Tibial artery (tissue), 4 donors: Measurements from ENCODE around the gene KCND2.

Experiments
- DNase-seq, 2 donors: peaks; one replicate each; pipeline ENCODE4 v3.0.0-alpha.2; 2019
- H3K27ac ChIP-seq, 2 donors: fragments of 200-600 bp; sonication (generic) in 1 of 2; 1 replicate in 1 of 2; 2 replicates in 1 of 2; pipeline ENCODE4 v1.5.1; 2018 to 2019; ENCODE audit warnings: mild to moderate bottlenecking in 1 of 2
- H3K27me3 ChIP-seq, 2 donors: fragments of 200-600 bp; sonication (generic) in 1 of 2; one replicate each; pipeline versions ENCODE4 v1.5.1 to v1.6.0; 2016 to 2019
- H3K36me3 ChIP-seq, 3 donors: fragments of 200-600 bp; sonication (generic) in 2 of 3; one replicate each; pipeline ENCODE4 v1.5.1; 2016 to 2019; ENCODE audit warnings: mild to moderate bottlenecking in 2 of 3
- H3K4me1 ChIP-seq, 4 donors: fragments of 200-600 bp; sonication (generic) in 2 of 4; 1 replicate in 3 of 4; 2 replicates in 1 of 4; pipeline ENCODE4 v1.5.1; 2016 to 2019
- H3K4me3 ChIP-seq, 2 donors: fragments of 200-600 bp; sonication (generic) in 1 of 2; 1 replicate in 1 of 2; 2 replicates in 1 of 2; pipeline ENCODE4 v1.5.1; 2018 to 2019; ENCODE audit warnings: mild to moderate bottlenecking in 2 of 2
- H3K9me3 ChIP-seq, 3 donors: fragments of 200-600 bp; sonication (generic) in 1 of 3; one replicate each; pipeline ENCODE4 v1.5.1; 2016 to 2019
- CTCF ChIP-seq, 2 experiments: fragments of 200-600 bp in 1 of 2; fragments of 450-650 bp in 1 of 2; IDR thresholded peaks; one replicate each; pipeline ENCODE4 v1.5.1; 2017 to 2019; ENCODE audit warnings: antibody characterized with exemption in 2 of 2, mild to moderate bottlenecking in 1 of 2, moderate library complexity in 1 of 2
- intact Hi-C: fragments of 100-400 bp; cut with DNase I; formaldehyde crosslinking; loops from one replicate; pipeline ENCODE4 v1.15.0; 2023; ENCODE audit warnings: low total_unique reads

KCND2 gene

GRCh38 chr7:120645966-120646365, 373.0 kb downstream of the KCND2 start:
- Histone ChIP-seq H3K4me1 (no peaks in the 10 kb centered on the region), H3K27ac (no peak overlapping the region), H3K27me3 (no peaks in the 10 kb centered on the region), H3K9me3 (no peaks in the 10 kb centered on the region), H3K36me3 (no peaks in the 10 kb centered on the region), H3K4me3 (no peak overlapping the region)
- no peak for DNase-seq
- no peak for TF ChIP-seq CTCF (IDR thresholded peaks at IDR 0.05)
- intact Hi-C loops: no loop called here

- Histone ChIP-seq H3K4me1 (no peaks in the 10 kb centered on the region), H3K27ac (no peak overlapping the region), H3K4me3 (no peak overlapping the region), H3K27me3 (no peaks in the 10 kb centered on the region), H3K9me3 (no peaks in the 10 kb centered on the region), H3K36me3 (no peaks in the 10 kb centered on the region)
- intact Hi-C loops: no loop called here
- no peak for DNase-seq
- no peak for TF ChIP-seq CTCF (IDR thresholded peaks at IDR 0.05)
Observed at GRCh38 chr7:120654241-120654640, 381.3 kb downstream of the KCND2 start.

- DNase-seq: no peak
- Histone ChIP-seq H3K9me3 (no peaks in the 10 kb centered on the region), H3K36me3 (no peaks in the 10 kb centered on the region), H3K4me1 (no peaks in the 10 kb centered on the region), H3K27me3 (no peaks in the 10 kb centered on the region), H3K4me3 (no peak overlapping the region), H3K27ac (no peak overlapping the region)
- TF ChIP-seq CTCF (IDR thresholded peaks at IDR 0.05): no peak
- intact Hi-C loops: no loop called here
Observed at GRCh38 chr7:120658516-120658915, 385.5 kb downstream of the KCND2 start.

- intact Hi-C loops: no loop called here
- no peak for TF ChIP-seq CTCF (IDR thresholded peaks at IDR 0.05)
Observed at GRCh38 chr7:120662291-120662690, 389.3 kb downstream of the KCND2 start.

GRCh38 chr7:120665068-120665467, 392.1 kb downstream of the KCND2 start:
- H3K4me1 ChIP-seq: no peaks in the 10 kb centered on the region
- intact Hi-C loops: no loop called here
- no peak overlapping the region for H3K27ac ChIP-seq
- H3K9me3 ChIP-seq: no peaks in the 10 kb centered on the region
- no peaks in the 10 kb centered on the region for H3K36me3 ChIP-seq
- no peak for DNase-seq
- H3K4me3 ChIP-seq: no peak overlapping the region
- TF ChIP-seq CTCF (IDR thresholded peaks at IDR 0.05): no peak
- H3K27me3 ChIP-seq: no peaks in the 10 kb centered on the region

More at GRCh38 chr7:120662291-120662690, 389.3 kb downstream of the KCND2 start:
- H3K27ac ChIP-seq: no peak overlapping the region
- no peaks in the 10 kb centered on the region for H3K27me3 ChIP-seq
- no peaks in the 10 kb centered on the region for H3K4me1 ChIP-seq
- DNase-seq: no peak
- no peak overlapping the region for H3K4me3 ChIP-seq
- H3K9me3 ChIP-seq: no peaks in the 10 kb centered on the region
- H3K36me3 ChIP-seq: no peaks in the 10 kb centered on the region

- no peak for DNase-seq
- intact Hi-C loops: no loop called here
- no peaks in the 10 kb centered on the region for H3K9me3 ChIP-seq
- H3K4me1 ChIP-seq: no peaks in the 10 kb centered on the region
- H3K4me3 ChIP-seq: no peak overlapping the region
- H3K27ac ChIP-seq: no peak overlapping the region
- no peak for TF ChIP-seq CTCF (IDR thresholded peaks at IDR 0.05)
- H3K36me3 ChIP-seq: no peaks in the 10 kb centered on the region
- H3K27me3 ChIP-seq: no peaks in the 10 kb centered on the region
Observed at GRCh38 chr7:120675076-120675475, 402.1 kb downstream of the KCND2 start.
